ENCODE data around the gene HPCAL1. TPM values are rescaled to one million over a fixed set of nuclear protein-coding genes. Genes with fewer than 3 reads are reported as not detected.

Gene HPCAL1
- total and polyA plus RNA-seq, 10 of the 15 experiments (the other 5 are each of a cell fraction or from before 2014, with no cell fraction given), result 0.40 to 12.8 (median 7.9) TPM

DNA sequence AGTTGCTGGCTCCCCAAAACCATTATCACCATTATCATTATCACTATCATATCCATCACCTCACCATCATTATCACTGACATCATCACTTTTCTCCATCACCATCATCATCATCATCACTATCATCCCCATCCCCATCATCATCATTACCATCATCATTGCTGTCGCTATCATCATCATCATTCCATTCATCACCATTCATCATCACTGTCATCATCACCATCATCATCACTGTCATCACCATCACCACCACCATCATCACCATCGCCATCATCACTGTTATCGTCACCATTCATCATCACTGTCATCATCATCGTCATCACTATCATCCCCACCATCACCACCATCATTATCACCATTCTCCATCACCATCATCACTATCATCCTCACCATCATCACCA, 9.0 kb downstream of the HPCAL1 start:
- Histone ChIP-seq H3K27ac (ENCODE audit: control insufficient read depth, insufficient read depth) (no peak overlapping the region), H3K4me2 (ENCODE audit: control insufficient read depth, insufficient read depth) (no peak overlapping the region), H4K20me1 (ENCODE audit: control insufficient read depth, insufficient read depth) (no peaks in the 10 kb centered on the region), H3K9me3 (replicated peaks; ENCODE audit: control insufficient read depth, insufficient read depth, low read length) (no peaks in the 10 kb centered on the region; the same call in 2 of the 3 replicates), H3K36me3 (ENCODE audit: control insufficient read depth in 2 of 2, insufficient read depth in 2 of 2, low read length in 1 of 2) (no peaks in the 10 kb centered on the region), H2AFZ (ENCODE audit: control insufficient read depth, low read depth, low read length) (no peak overlapping the region), H3K27me3 (replicated peaks in 1 of 2; ENCODE audit: control insufficient read depth in 2 of 2, insufficient read depth in 2 of 2, low read length in 1 of 2) (no peaks in the 10 kb centered on the region; a peak in 1 of 4 replicates), H3K4me1 (ENCODE audit: control insufficient read depth, insufficient read depth, low read length) (no peaks in the 10 kb centered on the region), H3K79me2 (ENCODE audit: control insufficient read depth, insufficient read depth, low read length) (no peaks in the 10 kb centered on the region), H3K4me3 (no peak overlapping the region), H3K9ac (ENCODE audit: control insufficient read depth, insufficient read depth, low read length) (no peak overlapping the region)
- SMC1A ChIA-PET (ENCODE audit: uncharacterized antibody, unreplicated experiment), result no interaction called here
- TF ChIP-seq ZNF207 (IDR thresholded peaks at IDR 0.05; ENCODE audit: borderline replicate concordance) (no peak), E4F1 (IDR thresholded peaks at IDR 0.05; ENCODE audit: borderline replicate concordance, partially characterized antibody) (peak; percentile 18), FOXK2 (IDR thresholded peaks at IDR 0.05) (peak; percentile 43; the same call in 1 of the 2 replicates), HDGF (IDR thresholded peaks at IDR 0.05) (peak; percentile 33; the same call in 1 of the 2 replicates), ZNF592 (IDR thresholded peaks at IDR 0.05) (no peak)
- DNase-seq (ENCODE audit: low read depth, low spot score), result no peak
- 46% methylated on average over 4 of the region's 4 CpGs for WGBS (ENCODE audit: insufficient coverage, insufficient replicate concordance, low lambda C conversion rate, missing lambda C conversion rate)
- in situ Hi-C loops (cut with MboI) (no loop called here), intact Hi-C loops (cut with micrococcal nuclease; ENCODE audit: unreplicated experiment) (no loop called here)
- POLR2A ChIA-PET, result no interaction called here
- no TSS peak for BruUV-seq (replicated peaks)
- CTCF ChIA-PET, result no interaction called here
- FAIRE-seq, result no peak
- RAD21 ChIA-PET (ENCODE audit: unreplicated experiment), result no interaction called here
- no peak for ATAC-seq
